HepG2 (cell line): ENCODE data around the gene CCDC154. TPM values are rescaled to one million over a fixed set of nuclear protein-coding genes. Genes with fewer than 3 reads are reported as not detected.

Experiments used
- ATAC-seq: fragments of 200-7000 bp; cut with Tn5 transposase; 3 replicates; pipeline ENCODE4 v1.9.1; 2020; ENCODE audit warnings: mild to moderate bottlenecking, moderate library complexity
- BruUV-seq: library from RNA; stranded (reverse); fragments of 400-500 nt; replicated peaks from 2 replicates; lab custom pipeline; 2021; lab: Mats Ljungman, UMichigan
- CTCF ChIA-PET: fragments of 300-600 bp; formaldehyde crosslinking; extraction: SDS; loops from one replicate; lab custom pipeline; 2021; ENCODE audit warnings: low total read pairs, inconsistent platforms, low intra/inter-chr PET ratio; lab: Yijun Ruan, JAX
- POLR2A ChIA-PET: fragments of 350-600 bp; sonication (Branson Sonifier 250); formaldehyde crosslinking; loops from one replicate; lab custom pipeline; 2020; ENCODE audit warnings: antibody characterized with exemption, inconsistent platforms; lab: Yijun Ruan, JAX
- DNase-seq: peaks from one replicate; pipeline ENCODE4 v3.0.0-alpha.2; 2015; ENCODE audit warnings: low spot score
- FAIRE-seq: peaks from 3 replicates; lab custom pipeline; 2011; peaks lifted over from hg19 to GRCh38; lab: Jason Lieb, UNC
- H2AFZ ChIP-seq: one replicate; pipeline ENCODE4 v1.6.1; 2011; ENCODE audit warnings: low read length, inconsistent platforms
- H3K27ac ChIP-seq: fragments of 300-600 bp; 3 replicates; pipeline ENCODE4 v1.8.0; 2011; ENCODE audit warnings: mixed run types, mild to moderate bottlenecking, mixed read lengths, low read length, inconsistent platforms; ENCODE audit not compliant: insufficient read depth; ENCODE audit errors: extremely low read length
- H3K27me3 ChIP-seq, 2 experiments: fragments of 200-600 bp in 1 of 2; 2 replicates in 1 of 2; 3 replicates in 1 of 2; pipeline versions ENCODE4 v1.6.0 to v1.8.0; 2011; ENCODE audit warnings: low read length in 2 of 2, mild to moderate bottlenecking in 2 of 2, moderate library complexity in 2 of 2, inconsistent platforms in 1 of 2; ENCODE audit not compliant: insufficient read depth in 2 of 2, control insufficient read depth in 1 of 2
- H3K36me3 ChIP-seq, 2 experiments: fragments of 200-600 bp in 1 of 2; replicated peaks in 1 of 2; 2 replicates in 1 of 2; 3 replicates in 1 of 2; pipeline versions ENCODE4 v1.5.1 to v1.8.0; 2011; ENCODE audit warnings: low read length in 2 of 2, inconsistent platforms in 1 of 2; ENCODE audit not compliant: insufficient read depth in 2 of 2, control insufficient read depth in 1 of 2
- H3K4me1 ChIP-seq: 2 replicates; pipeline ENCODE4 v1.5.1; 2012; ENCODE audit warnings: low read length, inconsistent platforms; ENCODE audit not compliant: insufficient read depth
- H3K4me2 ChIP-seq: 2 replicates; pipeline ENCODE4 v1.6.0; 2011; ENCODE audit warnings: low read depth, low read length, inconsistent platforms
- H3K4me3 ChIP-seq, 3 experiments: fragments of 200-600 bp in 1 of 3; sonication (generic), shearing (Covaris generic) in 1 of 3; replicated peaks in 1 of 3; 2 replicates each; pipeline ENCODE4 v1.5.1; 2011 to 2016; ENCODE audit warnings: low read length in 3 of 3, inconsistent platforms in 2 of 3, low read depth in 2 of 3, mild to moderate bottlenecking in 2 of 3, control low read depth in 1 of 3, mixed read lengths in 1 of 3; ENCODE audit not compliant: insufficient read depth in 1 of 3
- H3K79me2 ChIP-seq: one replicate; pipeline ENCODE4 v1.6.1; 2011; ENCODE audit warnings: low read length, inconsistent platforms; ENCODE audit not compliant: insufficient read depth
- H3K9ac ChIP-seq: 2 replicates; pipeline ENCODE4 v1.6.0; 2011; ENCODE audit warnings: mild to moderate bottlenecking, low read depth, low read length, inconsistent platforms; ENCODE audit not compliant: insufficient read depth
- H3K9me3 ChIP-seq: 2 replicates; pipeline ENCODE4 v1.5.1; 2012; ENCODE audit warnings: mild to moderate bottlenecking, low read length
- H4K20me1 ChIP-seq: 2 replicates; pipeline ENCODE4 v1.6.0; 2011; ENCODE audit warnings: inconsistent platforms, mild to moderate bottlenecking, low read length, moderate library complexity; ENCODE audit not compliant: insufficient read depth
- CBX5 ChIP-seq: sonication (generic); formaldehyde crosslinking; IDR thresholded peaks from 2 replicates; pipeline ENCODE4 v1.4.0; 2020; ENCODE audit warnings: missing genetic modification reagents, borderline replicate concordance
- CENPBD1 ChIP-seq: sonication (generic); formaldehyde crosslinking; IDR thresholded peaks from 2 replicates; pipeline ENCODE4 v1.8.0; 2022; ENCODE audit warnings: missing genetic modification reagents, low read depth, mild to moderate bottlenecking, borderline replicate concordance
- GTF2F1 ChIP-seq: fragments of 150-350 bp; IDR thresholded peaks from 2 replicates; pipeline ENCODE4 v1.6.1; 2014; ENCODE audit warnings: low read length
- HMGXB4 ChIP-seq, 2 experiments: sonication (generic) in 1 of 2; formaldehyde crosslinking in 1 of 2; IDR thresholded peaks; 2 replicates each; pipeline versions ENCODE4 v1.4.0 to v1.6.1; 2018 to 2020; ENCODE audit warnings: missing genetic modification reagents in 2 of 2, borderline replicate concordance in 1 of 2, low read depth in 1 of 2, mild to moderate bottlenecking in 1 of 2, missing biosample characterization in 1 of 2
- MIER3 ChIP-seq: IDR thresholded peaks from 2 replicates; pipeline ENCODE4 v1.6.1; 2016; ENCODE audit warnings: missing compliant biosample characterization, borderline replicate concordance
- MIXL1 ChIP-seq: IDR thresholded peaks from 2 replicates; pipeline ENCODE4 v1.6.1; 2016
- TERF1 ChIP-seq: sonication (generic); formaldehyde crosslinking; IDR thresholded peaks from 2 replicates; pipeline ENCODE4 v1.8.0; 2022; ENCODE audit warnings: mild to moderate bottlenecking, missing genetic modification reagents, moderate library complexity
- TGIF2 ChIP-seq: IDR thresholded peaks from 2 replicates; pipeline ENCODE4 v1.6.1; 2016; ENCODE audit warnings: control low read depth, missing compliant biosample characterization
- TSC22D2 ChIP-seq: sonication (generic); formaldehyde crosslinking; IDR thresholded peaks from 2 replicates; pipeline ENCODE4 v1.5.1; 2020; ENCODE audit warnings: missing genetic modification reagents, mild to moderate bottlenecking, borderline replicate concordance
- ZNF143 ChIP-seq: sonication (generic); formaldehyde crosslinking; IDR thresholded peaks from 2 replicates; pipeline ENCODE4 v1.4.0; 2020; ENCODE audit warnings: missing genetic modification reagents
- ZNF253 ChIP-seq: sonication (generic); formaldehyde crosslinking; IDR thresholded peaks from 2 replicates; pipeline ENCODE4 v1.8.0; 2022; ENCODE audit warnings: mild to moderate bottlenecking, missing genetic modification reagents, borderline replicate concordance
- ZNF282 ChIP-seq: fragments of 450-650 bp; IDR thresholded peaks from 2 replicates; pipeline ENCODE4 v1.6.1; 2018; ENCODE audit not compliant: partially characterized antibody
- ZNF577 ChIP-seq: sonication (generic); formaldehyde crosslinking; IDR thresholded peaks from 2 replicates; pipeline ENCODE4 v1.4.0; 2020; ENCODE audit warnings: mild to moderate bottlenecking, low read depth, missing genetic modification reagents, borderline replicate concordance
- ZNF740 ChIP-seq: sonication (generic); formaldehyde crosslinking; IDR thresholded peaks from 2 replicates; pipeline ENCODE4 v1.4.0; 2020; ENCODE audit warnings: missing genetic modification reagents
- ZNF839 ChIP-seq: sonication (generic); formaldehyde crosslinking; IDR thresholded peaks from 2 replicates; pipeline ENCODE4 v1.4.0; 2020; ENCODE audit warnings: missing genetic modification reagents, mild to moderate bottlenecking, borderline replicate concordance
- WGBS: methylation state at CpG from one replicate; pipeline ENCODE4 v1.1.6; 2017; ENCODE audit warnings: low lambda C conversion rate; 5-methylcytosine and 5-hydroxymethylcytosine counted together
- in situ Hi-C: cut with HindIII; loops from 2 replicates; pipeline ENCODE4 v1.10.0; 2017; ENCODE audit warnings: low pct_unique_long_range_greater_than_20kb; ENCODE audit not compliant: extremely low pct_ligation_motif_present
- intact Hi-C: fragments of 100-400 bp; cut with micrococcal nuclease; formaldehyde crosslinking; loops from one replicate; pipeline ENCODE4 v1.10.0; 2022; ENCODE audit not compliant: unreplicated experiment
- polyA plus RNA-seq, 8 experiments: library from polyadenylated mRNA; depleted of rRNA in 3 of 8; stranded (reverse) in 7 of 8; unstranded in 1 of 8; fragments of >200 nt; fragmentation: Illumina TruSeq in 4 of 8; extraction: Trizol in 4 of 8; gene quantifications; 2 replicates each; pipeline versions ENCODE4 v1.2.1 to v1.2.3, GENCODE V29; 2011 to 2016; ENCODE audit warnings: low read depth in 4 of 8, missing spikeins in 1 of 8, mixed read lengths in 1 of 8; ENCODE audit not compliant: insufficient read depth in 1 of 8
- total RNA-seq, 5 experiments: library from RNA; depleted of rRNA; stranded (reverse); fragments of >200 nt; fragmentation: Illumina TruSeq; extraction: Trizol; gene quantifications; 2 replicates each; pipeline ENCODE4 v1.2.3, GENCODE V29; 2016; ENCODE audit warnings: low read depth in 1 of 5

Gene CCDC154
- total and polyA plus RNA-seq, 2 of the 13 experiments (the other 11 are each of a cell fraction or from before 2014, with no cell fraction given) = 0.92 to 1.5 TPM

GRCh38 chr16:1470481-1471251 lies 26.3 kb upstream of the CCDC154 start (continued):
- TF ChIP-seq TERF1 (CRISPR knock-in tag) (no peak), GTF2F1 (no peak), ZNF282 (no peak), ZNF740 (CRISPR knock-in tag) (no peak), ZNF253 (CRISPR knock-in tag) (no peak), ZNF839 (no peak), MIER3 (CRISPR knock-in tag) (no peak)

- H3K4me3 ChIP-seq = no peak overlapping the region
- ATAC-seq (no peak), DNase-seq (no peak), FAIRE-seq (no peak)
- intact Hi-C loops (no loop called here), in situ Hi-C loops (no loop called here)
- H3K27ac ChIP-seq = no peak overlapping the region
- no peaks in the 10 kb centered on the region for H4K20me1 ChIP-seq
- H3K4me2 ChIP-seq = no peak overlapping the region
- H3K79me2 ChIP-seq = peaks cover 39% of the 10 kb centered on the region
- H2AFZ ChIP-seq = no peak overlapping the region
- no peaks in the 10 kb centered on the region for H3K9me3 ChIP-seq
- H3K36me3 ChIP-seq = peaks cover 0 to 1% of the 10 kb centered on the region in 2 experiments; a peak in 1 of 5 replicates
- H3K4me1 ChIP-seq = peaks cover 44% of the 10 kb centered on the region
- ChIA-PET CTCF (no interaction called here), POLR2A (no interaction called here)
- no peak overlapping the region for H3K9ac ChIP-seq
- 91% methylated on average over 20 of the region's 20 CpGs for WGBS
- no TSS peak for BruUV-seq
- H3K27me3 ChIP-seq = no peaks in the 10 kb centered on the region; a peak in 1 of 5 replicates
- no peak for TF ChIP-seq MIXL1 (CRISPR knock-in tag)
- no peak for TF ChIP-seq TSC22D2 (CRISPR knock-in tag)
- TF ChIP-seq ZNF143 (CRISPR knock-in tag) = no peak
- no peak for TF ChIP-seq CBX5 (CRISPR knock-in tag)
- no peak for TF ChIP-seq CENPBD1 (CRISPR knock-in tag)
- TF ChIP-seq TGIF2 (CRISPR knock-in tag) = no peak
- TF ChIP-seq ZNF253 (CRISPR knock-in tag) = no peak
- no peak for TF ChIP-seq HMGXB4 (CRISPR knock-in tag; IDR thresholded peaks at IDR 0.05; ENCODE audit: borderline replicate concordance in 1 of 2, low read depth in 1 of 2)
- no peak for TF ChIP-seq ZNF577 (CRISPR knock-in tag)
Measured at GRCh38 chr16:1469693-1470201, 25.4 kb upstream of the CCDC154 start.
